ENCODE measurements around the gene PDGFD.

PDGFD gene

DNA sequence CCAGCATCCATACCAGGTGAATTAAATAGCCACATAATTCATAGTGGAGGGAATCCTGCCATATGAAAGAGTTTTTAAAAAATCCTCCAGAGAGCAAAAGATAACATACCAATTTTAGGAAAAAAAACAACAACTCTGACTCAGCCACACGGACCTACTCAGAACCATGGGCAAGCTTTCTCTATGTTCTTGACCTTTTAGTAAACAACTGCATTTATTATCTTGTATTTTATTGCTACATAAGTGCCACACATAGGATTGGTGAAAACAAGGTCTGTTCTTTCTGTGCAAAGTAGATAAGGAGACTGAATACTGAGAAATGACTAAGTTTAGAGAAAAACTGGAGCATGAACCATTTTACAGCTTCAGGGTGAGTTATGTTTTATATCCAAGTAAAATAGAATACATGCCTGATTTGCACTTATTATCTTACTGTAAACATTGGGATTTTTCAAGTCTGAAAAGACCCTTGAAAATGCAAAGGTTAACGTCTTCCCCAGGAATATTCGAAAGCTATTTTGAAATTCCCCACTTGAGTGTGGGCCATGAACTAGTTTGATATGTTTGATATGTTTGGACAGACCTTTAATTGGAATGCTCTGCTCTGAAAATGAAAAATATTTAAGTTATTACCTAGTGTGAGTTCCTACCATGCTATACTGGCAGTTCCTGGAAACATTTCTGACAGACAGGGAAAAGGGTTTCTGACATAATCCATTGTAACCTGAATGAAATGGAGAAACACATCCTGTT, 217.0 kb downstream of the PDGFD start:
- no peak for DNase-seq

DNA sequence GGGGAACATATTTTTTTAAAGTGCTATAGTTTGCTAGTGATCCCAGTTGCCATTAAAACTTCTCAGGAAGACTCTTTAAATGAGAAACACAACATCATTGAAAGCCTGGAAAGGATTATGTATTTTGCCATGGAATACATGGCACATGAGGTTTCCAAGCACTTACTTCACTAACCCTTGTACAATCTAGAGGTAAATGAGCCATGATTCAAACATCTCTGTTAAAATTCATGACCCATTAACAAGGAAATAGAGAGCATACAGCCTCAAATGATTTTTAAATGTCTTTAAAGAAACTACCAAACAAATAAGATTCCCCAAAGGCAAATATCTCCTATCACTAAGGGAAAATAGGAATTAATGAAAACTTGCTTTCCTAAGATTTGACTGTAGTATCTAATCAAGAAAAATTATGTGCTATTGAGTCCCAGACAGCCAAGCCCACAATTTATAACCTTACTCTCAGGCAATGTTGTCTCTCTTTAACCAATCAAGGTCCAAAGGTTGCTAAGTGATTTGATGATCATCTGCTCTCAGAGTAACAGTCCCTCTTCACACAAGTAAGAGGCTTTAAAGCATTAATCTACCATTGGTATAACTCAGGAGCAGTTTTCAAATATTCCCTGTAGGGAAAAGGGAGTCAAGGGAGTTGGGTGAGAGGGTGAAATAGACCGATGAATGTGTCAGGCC, 219.6 kb downstream of the PDGFD start:
- no peak for DNase-seq

DNA sequence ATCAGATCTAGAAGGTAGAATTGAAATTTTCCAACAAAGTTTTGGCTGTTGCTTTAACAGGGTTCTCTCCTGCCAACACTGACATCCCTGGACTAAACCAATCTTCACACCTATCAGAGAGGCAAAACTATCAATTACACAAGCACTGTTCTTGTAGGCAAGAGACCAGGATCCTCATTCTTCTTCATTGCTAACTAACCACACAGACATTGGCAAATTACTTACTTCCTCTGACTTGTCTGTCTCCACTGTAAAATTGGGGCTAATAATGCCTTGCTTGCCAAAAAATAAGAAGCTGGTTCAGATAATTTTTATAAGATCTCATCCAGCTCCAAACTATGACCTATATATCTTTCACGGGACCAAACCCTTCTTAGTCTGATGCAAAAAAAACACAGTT, 221.3 kb downstream of the PDGFD start:
- no peak for DNase-seq

DNA sequence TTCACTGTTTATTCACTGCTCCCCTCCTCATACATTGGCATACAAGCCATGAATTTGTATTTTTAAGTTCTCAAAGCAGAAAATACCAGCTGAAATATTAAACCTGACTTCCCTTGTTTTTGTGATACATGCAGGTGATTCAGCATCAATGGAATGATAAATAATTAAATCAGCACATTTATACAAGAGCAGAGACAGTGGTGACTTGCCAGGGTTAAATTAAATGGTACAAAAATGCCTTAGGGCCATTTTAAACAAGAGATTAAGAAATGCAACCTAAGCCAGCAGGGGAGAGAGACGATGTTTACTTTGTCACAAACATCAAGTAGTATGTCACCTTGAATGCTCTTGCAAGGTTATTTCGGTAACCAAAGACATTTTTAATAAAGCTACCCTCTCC, 223.4 kb downstream of the PDGFD start:
- DNase-seq, result no peak

DNA sequence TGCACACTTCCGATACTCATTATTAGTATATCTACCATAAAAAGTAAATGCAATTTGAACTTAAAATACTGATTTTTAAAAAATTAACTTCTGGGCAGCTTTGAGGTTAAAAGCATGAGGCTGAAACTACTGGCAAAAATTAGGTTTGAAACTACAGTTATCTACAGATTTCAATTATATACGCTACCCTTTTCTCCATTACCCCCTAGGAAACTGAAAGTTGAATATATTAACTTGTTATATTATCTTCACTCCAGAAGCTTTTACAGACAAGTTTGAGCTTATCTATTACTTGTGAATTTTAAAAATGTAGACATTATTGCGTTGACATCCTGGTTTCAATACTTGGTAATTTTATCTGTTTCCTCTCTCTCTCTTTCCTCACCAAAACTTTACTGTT, 224.3 kb downstream of the PDGFD start:
- no peak for DNase-seq

DNA sequence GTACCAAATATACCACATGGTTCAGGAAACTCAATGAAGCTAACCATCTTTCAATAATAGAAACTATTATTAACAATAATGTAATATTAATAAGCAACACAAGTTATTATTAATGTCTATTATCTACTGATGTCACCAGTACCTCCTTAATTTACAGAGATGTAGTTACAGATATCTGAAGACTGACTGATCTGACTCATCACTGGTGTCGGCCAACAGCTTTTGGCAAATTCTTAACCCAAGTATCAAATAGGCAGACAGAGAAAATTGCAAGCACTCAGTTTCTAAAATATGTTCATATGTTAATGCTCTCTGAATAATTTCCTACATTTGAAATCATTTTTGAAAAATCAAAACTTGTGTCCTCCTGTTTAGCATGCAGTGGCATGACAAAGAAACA, 227.9 kb downstream of the PDGFD start:
- DNase-seq, result no peak

DNA sequence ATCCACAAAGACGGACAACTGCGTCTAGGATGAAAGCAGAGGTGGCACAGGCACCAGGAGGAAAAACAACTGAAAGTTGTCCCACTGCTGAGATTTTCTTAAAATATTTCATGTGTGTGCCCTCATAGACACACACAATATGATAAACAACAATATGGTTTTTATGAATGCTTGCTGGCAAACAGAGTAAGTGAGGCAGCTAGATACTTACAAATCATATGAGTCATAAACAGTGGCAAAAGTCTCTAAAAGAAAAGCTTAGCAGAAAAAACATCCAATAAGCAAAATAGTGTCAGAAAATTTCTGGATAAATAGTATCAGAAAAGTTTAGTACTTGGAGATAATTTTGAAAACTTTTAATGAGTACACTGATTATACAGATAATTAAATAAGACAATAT, 228.7 kb downstream of the PDGFD start:
- DNase-seq, result no peak

DNA sequence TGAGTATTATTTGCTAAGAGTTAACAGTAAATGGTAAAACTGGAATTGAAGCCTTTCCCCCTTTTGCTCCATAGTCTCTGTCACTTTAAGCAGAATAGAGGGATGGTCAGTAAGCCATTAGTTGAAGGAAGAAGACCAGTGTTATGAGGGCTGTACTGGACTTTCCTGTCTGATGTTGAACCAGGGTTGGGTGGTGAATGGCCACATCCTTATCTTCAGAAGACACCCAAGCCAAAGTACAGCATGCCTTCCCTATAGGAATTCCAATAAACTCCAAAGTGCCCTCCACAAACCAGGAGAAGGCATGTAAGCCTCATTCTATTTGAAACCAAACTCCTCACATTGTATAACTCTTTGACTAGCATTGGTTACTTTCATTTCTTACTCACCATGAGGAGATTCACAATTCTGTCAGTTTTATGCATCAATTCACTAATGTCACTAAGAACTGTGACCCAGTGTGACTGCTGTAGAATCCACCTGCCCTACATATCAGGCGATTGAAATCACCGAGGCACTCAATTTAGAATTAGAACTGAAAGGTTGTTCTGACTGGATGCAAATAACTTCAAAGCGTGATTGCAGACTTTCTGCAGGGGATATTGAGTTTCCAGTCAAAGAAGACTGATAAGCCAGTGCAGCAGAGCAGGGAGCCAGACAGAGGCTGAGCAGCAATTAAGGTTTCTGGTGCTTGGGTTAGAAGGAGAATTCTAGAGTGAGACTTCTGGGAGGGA, 234.6 kb downstream of the PDGFD start:
- DNase-seq, result no peak

DNA sequence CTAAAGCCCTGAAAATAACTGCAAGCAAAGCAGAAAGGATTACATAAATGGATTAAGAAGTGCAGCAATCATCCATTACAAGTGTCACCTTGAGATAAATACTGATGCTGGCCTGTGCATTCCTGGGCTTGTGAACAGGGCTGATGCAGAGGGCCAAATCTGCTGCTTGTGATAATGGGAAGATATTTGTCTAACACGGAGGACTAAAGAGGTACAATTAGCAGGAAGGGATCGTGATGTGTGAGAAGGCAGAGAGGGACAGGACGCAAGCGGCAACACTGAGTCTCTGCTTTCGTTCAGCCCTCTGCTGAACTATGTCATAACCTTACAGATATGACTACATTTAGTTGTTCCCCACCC, 235.2 kb downstream of the PDGFD start:
- no peak for DNase-seq

DNA sequence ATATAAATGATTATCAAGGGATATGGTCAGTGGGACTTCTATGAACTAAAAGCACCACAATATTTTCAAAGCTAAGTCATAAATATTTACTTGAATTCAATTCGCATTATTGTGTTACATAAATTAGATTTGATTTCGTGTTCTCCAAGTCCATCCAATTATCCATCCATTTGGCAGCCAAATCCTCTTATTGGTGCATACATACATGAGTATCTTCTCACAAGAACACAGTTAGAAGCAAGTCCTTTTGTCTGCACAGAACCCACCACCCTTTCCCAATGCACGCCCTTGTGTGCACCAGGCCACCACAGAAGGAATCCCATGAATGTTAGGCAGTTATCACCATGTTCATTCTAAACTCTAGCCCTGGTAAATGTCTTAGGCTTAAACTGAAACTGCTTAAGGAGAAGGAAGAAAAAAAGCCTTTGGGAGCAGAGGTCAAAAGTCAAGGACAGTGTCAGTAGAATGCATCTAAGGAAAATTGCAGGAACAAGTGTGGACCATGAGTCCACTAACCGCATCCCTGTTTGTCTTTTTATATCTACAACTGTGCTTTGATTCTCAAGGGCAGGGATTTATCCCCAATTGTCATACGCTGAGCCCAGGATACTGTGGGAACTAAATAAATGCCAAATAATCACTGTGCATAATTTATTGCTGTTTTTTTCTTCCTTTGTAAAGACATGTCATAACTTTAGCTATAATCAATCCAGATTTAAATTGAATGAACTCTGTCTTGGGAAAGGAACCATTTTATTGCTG, 235.7 kb downstream of the PDGFD start:
- DNase-seq, result no peak

DNA sequence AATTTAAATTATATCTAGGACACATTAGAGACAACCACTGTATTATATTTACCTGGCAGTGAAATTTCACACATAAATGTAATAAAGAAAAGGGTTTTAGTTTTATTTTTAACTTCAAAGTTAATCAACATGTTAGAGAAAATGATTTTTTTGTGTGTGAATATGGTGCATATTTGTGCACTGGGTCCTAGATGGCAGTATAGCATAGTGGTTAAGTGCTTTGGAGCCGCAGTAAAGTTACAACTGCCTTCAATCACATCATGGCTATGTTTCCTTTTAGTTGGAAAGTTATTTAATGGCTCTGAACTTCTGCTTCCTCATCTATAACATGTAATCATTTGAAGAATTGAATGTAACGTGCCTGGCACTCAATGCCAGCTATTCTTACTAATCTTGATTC, 236.4 kb downstream of the PDGFD start:
- DNase-seq, result no peak

DNA sequence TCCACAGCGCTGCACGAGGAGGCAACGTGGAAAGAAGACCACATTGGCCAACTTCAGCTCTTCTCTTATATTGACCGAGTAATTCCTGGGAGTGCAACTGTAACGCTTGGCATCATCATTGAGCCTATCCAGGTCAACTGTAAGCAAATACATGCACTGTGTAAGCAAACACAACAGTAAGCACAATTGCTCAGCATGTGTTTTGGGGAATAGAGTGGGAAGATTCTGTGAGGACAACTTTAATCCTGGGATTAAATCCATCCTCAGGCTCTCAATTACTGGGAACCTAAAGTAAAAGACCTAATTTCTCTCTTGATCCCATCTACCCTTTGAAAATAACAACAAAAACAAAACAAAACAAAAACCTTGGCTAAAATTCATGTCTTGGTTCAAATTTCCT, 237.0 kb downstream of the PDGFD start:
- no peak for DNase-seq

DNA sequence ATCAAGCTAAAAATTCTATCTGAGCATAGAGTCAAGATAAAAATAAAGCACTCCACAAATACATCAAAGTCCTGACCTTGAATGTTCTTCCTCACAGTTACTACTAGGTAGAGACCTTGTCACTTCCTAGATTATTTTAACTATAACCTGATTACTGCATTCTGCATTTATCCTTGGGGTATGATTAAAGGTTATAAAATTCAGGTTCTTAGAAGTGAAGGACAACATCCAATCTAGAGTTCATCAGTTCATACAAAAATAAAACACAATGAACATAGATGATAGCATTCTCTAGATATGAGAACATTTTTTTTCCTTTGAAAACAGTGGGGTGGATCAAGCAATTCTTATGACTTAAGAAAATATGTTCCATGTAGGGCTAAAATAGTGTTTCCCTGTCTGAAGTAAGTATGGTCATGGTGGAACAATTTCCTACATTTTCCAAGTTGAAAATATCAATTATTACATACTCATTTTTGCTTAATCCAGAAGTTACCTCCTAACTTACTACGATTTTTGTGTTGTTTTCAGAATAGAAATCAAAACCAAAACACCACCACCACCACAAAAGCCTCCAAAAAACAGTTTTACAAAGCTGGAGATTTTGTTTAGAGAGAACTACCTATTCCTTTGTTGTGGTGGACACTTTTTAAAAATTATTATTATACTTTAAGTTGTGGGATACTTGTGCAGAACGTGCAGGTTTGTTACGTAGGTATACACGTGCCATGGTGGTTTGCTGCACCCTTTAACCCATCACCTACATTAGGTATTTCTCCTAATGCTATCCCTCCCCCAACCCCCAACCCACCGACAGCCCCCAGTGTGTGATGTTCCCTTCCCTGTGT, 239.6 kb downstream of the PDGFD start:
- DNase-seq, result no peak

DNA sequence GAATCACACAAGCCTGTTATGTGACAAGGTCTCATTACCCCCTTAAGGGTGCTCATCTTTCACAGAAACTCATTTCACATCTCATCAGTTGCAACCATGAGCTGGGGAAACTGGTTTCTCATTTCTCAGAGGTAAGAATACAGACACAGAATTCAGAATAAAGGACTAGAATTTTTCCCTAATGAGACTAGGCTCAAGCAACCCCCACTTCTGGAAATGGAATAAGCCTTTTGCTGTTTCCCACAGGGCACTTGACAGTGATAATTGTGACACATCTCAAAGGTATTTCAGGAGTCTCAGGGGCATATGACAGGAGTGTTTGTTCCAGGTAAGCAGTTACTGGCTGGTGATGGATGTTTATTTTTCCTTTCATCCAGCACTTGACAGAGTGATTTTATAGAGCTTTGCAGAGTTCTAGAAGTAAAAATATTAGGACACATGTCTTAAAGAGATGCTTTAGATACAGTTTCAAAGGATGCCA, 240.5 kb downstream of the PDGFD start:
- no peak for DNase-seq

DNA sequence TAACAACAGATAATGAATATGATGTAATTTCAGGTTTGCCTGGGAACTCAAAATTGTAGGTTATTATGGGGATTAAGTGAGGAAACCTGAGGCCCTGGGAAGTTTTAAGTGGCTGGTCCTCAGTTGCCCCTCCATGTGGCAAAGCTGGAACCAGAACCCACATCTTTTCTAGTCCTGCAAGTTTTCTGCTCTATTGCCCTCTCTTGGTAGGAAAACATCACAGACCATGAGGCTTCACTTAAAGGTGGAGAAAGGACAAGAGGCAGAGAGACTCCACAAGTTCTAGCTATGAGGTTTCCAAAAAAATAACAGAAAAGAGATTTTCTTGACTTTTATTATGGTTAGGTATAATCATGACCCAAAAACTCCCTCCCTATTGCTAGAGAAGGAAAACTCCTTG, 243.0 kb downstream of the PDGFD start:
- no peak for DNase-seq

DNA sequence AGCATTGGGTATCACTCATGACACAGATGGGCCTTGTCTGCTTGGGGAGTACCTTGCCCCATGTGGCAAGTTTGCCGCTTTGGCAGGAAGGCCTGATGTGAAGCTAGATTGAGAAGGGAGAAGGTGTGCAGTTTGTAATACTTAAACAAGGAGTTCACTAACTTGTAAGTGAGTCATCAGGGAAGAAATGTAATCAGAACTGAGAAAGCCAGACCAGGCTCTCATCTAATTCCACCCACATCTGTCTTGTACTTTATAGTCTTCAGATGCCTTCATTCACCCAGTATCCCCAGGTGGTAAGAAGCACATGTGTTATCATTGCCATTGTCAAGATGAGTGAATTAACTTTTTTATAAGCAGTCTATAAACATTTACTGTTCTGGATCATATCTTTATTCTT, 243.5 kb downstream of the PDGFD start:
- no peak for DNase-seq

DNA sequence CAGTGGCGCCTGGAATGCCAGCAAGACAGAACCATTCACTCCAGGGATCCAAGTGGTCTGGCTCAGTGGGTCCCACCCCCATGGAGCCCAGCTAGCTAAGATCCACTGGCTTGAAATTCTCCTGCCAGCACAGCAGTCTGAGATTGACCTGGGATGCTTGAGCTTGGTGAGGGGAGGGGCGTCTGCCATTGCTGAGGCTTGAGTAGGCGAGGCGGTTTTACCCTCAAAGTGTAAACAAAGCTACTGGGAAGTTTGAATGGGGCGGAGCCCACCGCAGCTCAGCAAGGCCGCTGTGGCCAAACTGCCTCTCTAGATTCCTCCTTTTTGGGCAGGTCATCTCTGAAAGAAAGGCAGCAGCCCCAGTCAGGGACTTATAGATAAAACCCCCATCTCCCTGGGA, 253.2 kb downstream of the PDGFD start:
- DNase-seq, result no peak

DNA sequence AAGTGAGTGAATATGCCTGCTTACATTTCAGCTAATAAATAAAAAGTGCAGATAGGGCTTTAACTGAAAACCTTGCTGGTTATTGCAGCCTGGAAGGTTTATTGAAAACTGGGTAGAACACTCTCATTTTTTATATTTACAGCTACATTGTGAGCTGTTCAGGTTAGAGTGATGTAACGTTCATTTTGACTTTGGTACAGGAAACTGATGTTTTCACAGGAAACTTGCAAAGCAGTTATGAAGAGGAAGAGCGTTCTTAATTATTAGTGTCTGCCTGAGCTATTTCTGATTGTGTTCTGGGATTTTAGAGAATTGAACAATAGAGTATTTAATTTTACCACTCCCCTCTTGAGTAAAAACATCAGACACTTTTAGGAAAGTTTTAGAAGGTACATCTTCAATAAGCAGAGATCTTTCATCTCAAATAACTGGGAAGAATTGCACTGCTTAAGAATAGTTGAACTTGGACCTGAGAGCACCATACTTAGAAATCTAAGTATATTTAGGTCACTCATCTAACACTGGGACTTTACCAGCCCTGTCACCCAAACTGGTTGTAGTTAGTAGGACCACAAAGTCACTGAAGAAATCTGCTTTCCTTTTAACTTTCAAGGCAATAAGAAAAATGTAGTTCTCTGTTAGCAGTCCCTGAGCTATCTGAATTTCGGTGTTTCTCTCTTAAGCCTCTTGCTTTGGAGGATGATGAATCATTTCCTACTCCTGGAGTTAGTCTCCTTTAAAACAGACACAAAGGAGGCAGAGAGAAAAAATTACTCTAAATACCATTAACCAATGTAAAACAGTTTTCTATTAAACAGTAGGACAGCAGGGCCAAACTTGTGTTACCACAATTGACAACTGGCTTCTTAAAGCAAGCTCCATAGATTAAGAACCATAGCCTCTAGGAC, 256.1 kb downstream of the PDGFD start:
- no peak for DNase-seq

DNA sequence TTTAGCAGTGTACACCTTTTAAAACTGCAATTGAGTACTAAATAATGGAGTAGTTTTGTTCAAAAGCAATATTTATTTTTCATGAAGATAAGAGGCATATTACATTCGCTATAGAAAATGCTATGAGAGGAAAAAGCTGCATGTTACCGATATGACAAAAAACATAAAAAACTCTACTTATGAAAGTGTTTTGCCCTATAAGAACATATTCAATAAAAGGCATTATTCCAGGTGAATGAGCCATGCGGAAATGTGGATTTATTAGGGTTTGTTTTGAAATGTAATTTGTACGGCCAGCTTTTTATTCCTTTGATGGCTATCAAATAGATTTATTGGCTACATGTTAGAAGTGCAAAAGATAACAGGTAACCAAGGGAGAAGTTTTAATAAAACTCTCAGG, 256.8 kb downstream of the PDGFD start:
- no peak for DNase-seq

DNA sequence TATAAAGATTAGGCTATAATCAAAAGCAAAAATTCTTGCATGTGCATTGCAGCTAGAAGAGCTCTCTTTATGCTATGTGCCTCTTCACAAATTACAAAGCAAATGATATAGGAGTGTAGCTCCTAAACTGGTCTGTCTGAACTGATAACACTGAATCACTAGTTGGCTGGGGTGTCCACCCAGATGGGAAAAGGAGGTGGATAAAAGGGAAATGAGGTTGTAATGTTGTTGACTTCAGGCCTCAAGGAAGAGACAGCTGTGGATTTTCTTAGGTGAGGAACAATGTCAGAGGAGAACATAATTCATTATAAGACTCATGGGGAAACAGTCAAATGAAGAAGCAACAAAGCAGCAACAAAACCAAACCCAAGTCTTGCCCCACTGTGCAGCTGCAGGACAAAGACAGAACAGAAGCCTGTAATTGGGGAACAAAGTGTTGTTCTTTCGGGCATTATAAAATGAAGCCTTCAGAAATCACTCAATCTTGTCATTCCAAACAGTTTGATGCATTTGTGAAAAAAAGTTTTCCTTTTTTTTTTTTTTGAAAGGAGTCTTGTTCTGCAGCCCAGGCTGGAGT, 257.6 kb downstream of the PDGFD start:
- DNase-seq, result no peak

DNA sequence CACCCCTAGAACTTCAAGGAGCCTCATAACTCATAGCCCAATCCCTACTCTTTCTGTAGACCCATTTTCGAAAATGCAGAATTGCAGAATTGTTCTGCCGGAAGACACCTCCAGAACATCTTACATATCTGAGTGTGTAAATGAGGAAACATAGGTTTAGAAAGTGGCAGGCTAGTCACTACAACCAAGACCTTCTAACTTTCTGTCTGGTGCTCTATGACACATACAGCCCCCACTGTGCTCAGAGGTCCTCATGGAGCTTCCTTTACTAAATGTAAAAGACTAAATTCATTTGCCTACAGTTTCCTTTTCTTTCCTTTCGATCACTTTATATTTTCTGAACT, 259.7 kb downstream of the PDGFD start:
- no peak for DNase-seq
